K562 (cell line): Measurements from ENCODE around the gene SAMD11. TPM values are rescaled to one million over a fixed set of nuclear protein-coding genes. Genes with fewer than 3 reads are reported as not detected.

Experiments used
- CTCFL ChIP-seq: IDR thresholded peaks from 2 replicates; pipeline ENCODE4 v1.6.1; 2011; ENCODE audit warnings: borderline replicate concordance, low read depth, mild to moderate bottlenecking, moderate library complexity, low read length; ENCODE audit not compliant: insufficient read depth, poor library complexity, severe bottlenecking
- DPF2 ChIP-seq: fragments of 450-650 bp; IDR thresholded peaks from 2 replicates; pipeline ENCODE4 v1.6.1; 2016
- MYC ChIP-seq, 2 experiments: fragments of 250-450 bp in 1 of 2; sonication (Bioruptor Pico) in 1 of 2; IDR thresholded peaks; 2 replicates each; pipeline versions ENCODE4 v1.5.1 to v1.6.1; 2012 to 2021; ENCODE audit warnings: low read depth in 2 of 2, borderline replicate concordance in 1 of 2, improper control_type of control experiment in 1 of 2, low read length in 1 of 2, mild to moderate bottlenecking in 1 of 2, moderate library complexity in 1 of 2
- RCOR1 ChIP-seq, 2 experiments: IDR thresholded peaks; 2 replicates each; pipeline ENCODE4 v1.6.1; 2012; ENCODE audit warnings: low read depth in 2 of 2, low read length in 2 of 2, borderline replicate concordance in 1 of 2, improper control_type of control experiment in 1 of 2
- RUNX1 ChIP-seq: sonication (generic); IDR thresholded peaks from 2 replicates; pipeline ENCODE4 v1.6.1; 2016; ENCODE audit warnings: antibody characterized with exemption, low read depth
- SMARCA5 ChIP-seq: fragments of 450-650 bp; IDR thresholded peaks from 2 replicates; pipeline ENCODE4 v1.6.1; 2016
- STAT5A ChIP-seq: IDR thresholded peaks from 2 replicates; pipeline ENCODE4 v1.6.1; 2012; ENCODE audit warnings: low read length, inconsistent platforms, borderline replicate concordance
- ZBED1 ChIP-seq: IDR thresholded peaks from 2 replicates; pipeline ENCODE4 v1.6.1; 2014
- ZBTB8A ChIP-seq: fragments of 450-650 bp; IDR thresholded peaks from 2 replicates; pipeline ENCODE4 v1.6.1; 2018; ENCODE audit warnings: mild to moderate bottlenecking, moderate library complexity; ENCODE audit not compliant: partially characterized antibody
- ZNF311 ChIP-seq: fragments of 250-450 bp; sonication (Bioruptor Pico); IDR thresholded peaks from 2 replicates; pipeline ENCODE4 v1.4.0; 2020; ENCODE audit warnings: mild to moderate bottlenecking, moderate library complexity
- ZNF551 ChIP-seq: fragments of 250-450 bp; sonication (Bioruptor Pico); IDR thresholded peaks from 2 replicates; pipeline ENCODE4 v1.5.0; 2021; ENCODE audit warnings: mild to moderate bottlenecking, moderate library complexity
- ZNF584 ChIP-seq: fragments of 200-800 bp; sonication (Bioruptor generic); IDR thresholded peaks from 2 replicates; pipeline ENCODE4 v1.6.1; 2016; ENCODE audit warnings: low read depth, mild to moderate bottlenecking, missing genetic modification characterization, missing compliant biosample characterization
- ZNF77 ChIP-seq: fragments of 250-450 bp; sonication (Bioruptor Pico); IDR thresholded peaks from 2 replicates; pipeline ENCODE4 v1.5.0; 2020
- ZSCAN32 ChIP-seq: fragments of 450-650 bp; formaldehyde crosslinking; IDR thresholded peaks from 2 replicates; pipeline ENCODE4 v1.4.0; 2020; ENCODE audit warnings: mild to moderate bottlenecking, moderate library complexity
- polyA plus RNA-seq, 8 experiments: library from polyadenylated mRNA; depleted of rRNA in 4 of 8; stranded (reverse) in 5 of 8; unstranded in 3 of 8; fragments of >200 nt; fragmentation: Nextera tagmentation in 2 of 8; fragmentation: Illumina TruSeq in 1 of 8; extraction: Ambion mirVana in 2 of 8; extraction: Trizol in 1 of 8; gene quantifications; 2 replicates each; pipeline versions ENCODE4 v1.2.1 to v1.2.3, GENCODE V29; 2011 to 2014; ENCODE audit warnings: inconsistent platforms in 1 of 8, missing spikeins in 1 of 8
- total RNA-seq, 7 experiments: library from RNA; depleted of rRNA in 6 of 7; stranded (reverse); fragments of >200 nt in 6 of 7; fragmentation: Illumina TruSeq in 2 of 7; extraction: Trizol in 2 of 7; gene quantifications; 2 replicates each; pipeline versions ENCODE4 v1.2.1 to v1.2.3, GENCODE V29; 2011 to 2021; ENCODE audit warnings: low replicate concordance in 1 of 7
- TF ChIP-seq, protein P1 (sequence below), 2 experiments: fragments of 450-650 bp; formaldehyde crosslinking in 1 of 2; IDR thresholded peaks; 2 replicates each; pipeline versions ENCODE4 v1.4.0 to v1.6.1; 2014 to 2020; ENCODE audit warnings: mild to moderate bottlenecking in 2 of 2, borderline replicate concordance in 1 of 2, low read depth in 1 of 2
- TF ChIP-seq, protein P2 (sequence below): sonication (generic); formaldehyde crosslinking; IDR thresholded peaks from 2 replicates; pipeline ENCODE4 v1.8.0; 2022; ENCODE audit warnings: mild to moderate bottlenecking, missing genetic modification reagents

SAMD11 gene
- total and polyA plus RNA-seq, 9 of the 15 experiments (the other 6 are each of a cell fraction or from before 2014, with no cell fraction given), result 0.07 to 0.82 (median 0.11) TPM; not detected in 2

DNA sequence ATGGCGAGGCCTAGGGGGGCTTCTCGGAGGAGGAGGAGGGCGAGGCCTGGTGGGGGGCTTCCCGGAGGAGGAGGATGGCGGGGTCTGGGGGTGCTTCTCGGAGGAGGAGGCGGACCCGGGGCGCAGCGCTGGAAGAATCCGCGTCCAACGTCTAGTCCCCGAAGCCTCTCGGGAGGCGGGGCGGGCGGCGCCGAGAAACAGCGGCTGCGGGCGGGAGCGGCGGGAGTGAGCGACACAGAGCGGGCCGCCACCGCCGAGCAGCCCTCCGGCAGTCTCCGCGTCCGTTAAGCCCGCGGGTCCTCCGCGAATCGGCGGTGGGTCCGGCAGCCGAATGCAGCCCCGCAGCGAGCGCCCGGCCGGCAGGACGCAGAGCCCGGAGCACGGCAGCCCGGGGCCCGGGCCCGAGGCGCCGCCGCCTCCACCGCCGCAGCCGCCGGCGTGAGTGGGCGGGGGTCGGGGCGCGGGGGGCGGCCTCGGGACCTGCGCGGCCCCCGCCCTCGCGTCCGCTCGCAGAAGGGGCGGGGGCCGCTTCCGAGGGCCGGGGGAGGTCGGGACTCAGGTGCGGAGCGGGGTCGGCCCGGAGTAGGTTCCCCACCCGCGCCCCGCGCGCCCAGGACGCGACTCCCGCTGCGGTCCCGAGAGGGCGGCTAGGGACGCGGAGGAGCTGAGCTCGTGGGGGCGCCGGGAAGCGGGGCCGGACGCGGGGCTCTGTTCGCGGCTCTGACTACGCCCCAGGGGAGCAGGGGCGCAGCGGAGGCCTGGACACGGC is 36.8 kb downstream of the SAMD11 start, which contains the start of gene KLHL17 (continued):
- TF ChIP-seq, protein P1, sequence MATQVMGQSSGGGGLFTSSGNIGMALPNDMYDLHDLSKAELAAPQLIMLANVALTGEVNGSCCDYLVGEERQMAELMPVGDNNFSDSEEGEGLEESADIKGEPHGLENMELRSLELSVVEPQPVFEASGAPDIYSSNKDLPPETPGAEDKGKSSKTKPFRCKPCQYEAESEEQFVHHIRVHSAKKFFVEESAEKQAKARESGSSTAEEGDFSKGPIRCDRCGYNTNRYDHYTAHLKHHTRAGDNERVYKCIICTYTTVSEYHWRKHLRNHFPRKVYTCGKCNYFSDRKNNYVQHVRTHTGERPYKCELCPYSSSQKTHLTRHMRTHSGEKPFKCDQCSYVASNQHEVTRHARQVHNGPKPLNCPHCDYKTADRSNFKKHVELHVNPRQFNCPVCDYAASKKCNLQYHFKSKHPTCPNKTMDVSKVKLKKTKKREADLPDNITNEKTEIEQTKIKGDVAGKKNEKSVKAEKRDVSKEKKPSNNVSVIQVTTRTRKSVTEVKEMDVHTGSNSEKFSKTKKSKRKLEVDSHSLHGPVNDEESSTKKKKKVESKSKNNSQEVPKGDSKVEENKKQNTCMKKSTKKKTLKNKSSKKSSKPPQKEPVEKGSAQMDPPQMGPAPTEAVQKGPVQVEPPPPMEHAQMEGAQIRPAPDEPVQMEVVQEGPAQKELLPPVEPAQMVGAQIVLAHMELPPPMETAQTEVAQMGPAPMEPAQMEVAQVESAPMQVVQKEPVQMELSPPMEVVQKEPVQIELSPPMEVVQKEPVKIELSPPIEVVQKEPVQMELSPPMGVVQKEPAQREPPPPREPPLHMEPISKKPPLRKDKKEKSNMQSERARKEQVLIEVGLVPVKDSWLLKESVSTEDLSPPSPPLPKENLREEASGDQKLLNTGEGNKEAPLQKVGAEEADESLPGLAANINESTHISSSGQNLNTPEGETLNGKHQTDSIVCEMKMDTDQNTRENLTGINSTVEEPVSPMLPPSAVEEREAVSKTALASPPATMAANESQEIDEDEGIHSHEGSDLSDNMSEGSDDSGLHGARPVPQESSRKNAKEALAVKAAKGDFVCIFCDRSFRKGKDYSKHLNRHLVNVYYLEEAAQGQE (IDR thresholded peaks at IDR 0.05; ENCODE audit: borderline replicate concordance), result no peak
- TF ChIP-seq, protein P1 (CRISPR knock-in tag; IDR thresholded peaks at IDR 0.05; ENCODE audit: low read depth), result no peak
- TF ChIP-seq ZSCAN32 (no peak), ZNF77 (no peak), ZNF311 (no peak), SMARCA5 (peak; percentile 69), ZNF584 (no peak), DPF2 (no peak), ZNF551 (no peak), MYC (IDR thresholded peaks at IDR 0.05; ENCODE audit: low read depth, low read length) (peak; percentile 43), MYC (CRISPR knock-in tag; IDR thresholded peaks at IDR 0.05; ENCODE audit: borderline replicate concordance, low read depth) (no peak), STAT5A (no peak), ZBED1 (no peak), CTCFL (no peak), RCOR1 (IDR thresholded peaks at IDR 0.05; ENCODE audit: borderline replicate concordance in 1 of 2, low read depth in 2 of 2, low read length in 2 of 2) (peak in 1 of 2 experiments; percentile 76; a peak in 2 of 4 replicates), RUNX1 (0 out of 2 replicates have a peak, but pooled peaks have one; percentile 29), ZBTB8A (no peak)
- TF ChIP-seq, protein P2, sequence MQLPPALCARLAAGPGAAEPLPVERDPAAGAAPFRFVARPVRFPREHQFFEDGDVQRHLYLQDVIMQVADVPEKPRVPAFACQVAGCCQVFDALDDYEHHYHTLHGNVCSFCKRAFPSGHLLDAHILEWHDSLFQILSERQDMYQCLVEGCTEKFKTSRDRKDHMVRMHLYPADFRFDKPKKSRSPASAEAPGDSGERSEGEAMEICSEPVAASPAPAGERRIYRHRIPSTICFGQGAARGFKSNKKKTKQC, result no peak
